Type B pancreatic cell (in vitro differentiated cells): Measurements from ENCODE around the gene EIF4G3. TPM values are rescaled to one million over a fixed set of nuclear protein-coding genes. Genes with fewer than 3 reads are reported as not detected.
"Not testable (repeated sequence)": the region's sequence is repeated elsewhere in the genome, so short reads cannot be mapped to it uniquely, and the experiment has no call there.

Experiments
- DNase-seq: peaks from one replicate; pipeline ENCODE4 v3.0.0; 2021; ENCODE audit warnings: mixed read lengths; ENCODE audit not compliant: unreplicated experiment; ENCODE audit errors: extremely low spot score
- H3K27ac Mint-ChIP-seq: 2 replicates; pipeline ENCODE4 v1.8.0; 2021; ENCODE audit warnings: mild to moderate bottlenecking, mixed read lengths
- H3K27me3 Mint-ChIP-seq: 2 replicates; pipeline ENCODE4 v1.8.0; 2021; ENCODE audit warnings: mixed read lengths
- H3K36me3 Mint-ChIP-seq: 2 replicates; pipeline ENCODE4 v1.8.0; 2021; ENCODE audit warnings: mixed read lengths
- H3K4me1 Mint-ChIP-seq: one replicate; pipeline ENCODE4 v1.8.0; 2021; ENCODE audit warnings: mixed read lengths; ENCODE audit not compliant: unreplicated experiment
- H3K4me3 Mint-ChIP-seq: 2 replicates; pipeline ENCODE4 v1.8.0; 2021; ENCODE audit warnings: mild to moderate bottlenecking, mixed read lengths
- H3K9me3 Mint-ChIP-seq: 2 replicates; pipeline ENCODE4 v1.8.0; 2021; ENCODE audit warnings: mixed read lengths
- total RNA-seq: library from RNA; stranded (reverse); gene quantifications from 2 replicates; pipeline ENCODE4 v1.2.1, GENCODE V29; 2021; ENCODE audit warnings: low replicate concordance
- TF ChIP-seq, protein P1 (sequence below): fragments of 200-600 bp; sonication (generic); conservative IDR thresholded peaks from 2 replicates; pipeline ENCODE4 v1.5.0; 2021; ENCODE audit warnings: antibody characterized with exemption, mild to moderate bottlenecking

EIF4G3 gene
- total RNA-seq, 1 donor from 2014 or later: 71.5 TPM

DNA sequence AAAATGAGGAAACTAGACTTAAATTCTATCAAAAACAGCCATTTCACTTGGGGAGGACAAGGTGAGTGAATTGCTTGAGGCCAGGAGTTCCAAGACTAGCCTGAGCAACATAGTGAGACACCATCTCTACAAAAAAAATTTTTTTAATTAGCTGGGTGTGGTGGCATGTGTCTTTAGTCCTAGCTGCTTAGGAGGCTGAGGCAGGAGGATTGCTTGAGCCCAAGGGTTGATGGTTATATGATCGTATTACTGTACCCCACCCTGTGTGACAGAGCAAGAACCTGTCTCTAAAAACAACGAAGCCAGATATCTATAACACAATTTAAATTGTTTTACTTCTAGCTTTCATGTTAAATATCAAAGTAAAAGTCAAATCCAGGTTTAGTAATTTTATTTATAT is 263.5 kb downstream of the EIF4G3 start:
- TF ChIP-seq, protein P1, sequence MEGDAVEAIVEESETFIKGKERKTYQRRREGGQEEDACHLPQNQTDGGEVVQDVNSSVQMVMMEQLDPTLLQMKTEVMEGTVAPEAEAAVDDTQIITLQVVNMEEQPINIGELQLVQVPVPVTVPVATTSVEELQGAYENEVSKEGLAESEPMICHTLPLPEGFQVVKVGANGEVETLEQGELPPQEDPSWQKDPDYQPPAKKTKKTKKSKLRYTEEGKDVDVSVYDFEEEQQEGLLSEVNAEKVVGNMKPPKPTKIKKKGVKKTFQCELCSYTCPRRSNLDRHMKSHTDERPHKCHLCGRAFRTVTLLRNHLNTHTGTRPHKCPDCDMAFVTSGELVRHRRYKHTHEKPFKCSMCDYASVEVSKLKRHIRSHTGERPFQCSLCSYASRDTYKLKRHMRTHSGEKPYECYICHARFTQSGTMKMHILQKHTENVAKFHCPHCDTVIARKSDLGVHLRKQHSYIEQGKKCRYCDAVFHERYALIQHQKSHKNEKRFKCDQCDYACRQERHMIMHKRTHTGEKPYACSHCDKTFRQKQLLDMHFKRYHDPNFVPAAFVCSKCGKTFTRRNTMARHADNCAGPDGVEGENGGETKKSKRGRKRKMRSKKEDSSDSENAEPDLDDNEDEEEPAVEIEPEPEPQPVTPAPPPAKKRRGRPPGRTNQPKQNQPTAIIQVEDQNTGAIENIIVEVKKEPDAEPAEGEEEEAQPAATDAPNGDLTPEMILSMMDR: no peak
- Mint-ChIP-seq H3K4me1 (no peaks in the 10 kb centered on the region), H3K27me3 (no peaks in the 10 kb centered on the region), H3K4me3 (no peak overlapping the region), H3K9me3 (no peaks in the 10 kb centered on the region), H3K27ac (no peak overlapping the region), H3K36me3 (peaks cover 8% of the 10 kb centered on the region)
- DNase-seq: no peak

DNA sequence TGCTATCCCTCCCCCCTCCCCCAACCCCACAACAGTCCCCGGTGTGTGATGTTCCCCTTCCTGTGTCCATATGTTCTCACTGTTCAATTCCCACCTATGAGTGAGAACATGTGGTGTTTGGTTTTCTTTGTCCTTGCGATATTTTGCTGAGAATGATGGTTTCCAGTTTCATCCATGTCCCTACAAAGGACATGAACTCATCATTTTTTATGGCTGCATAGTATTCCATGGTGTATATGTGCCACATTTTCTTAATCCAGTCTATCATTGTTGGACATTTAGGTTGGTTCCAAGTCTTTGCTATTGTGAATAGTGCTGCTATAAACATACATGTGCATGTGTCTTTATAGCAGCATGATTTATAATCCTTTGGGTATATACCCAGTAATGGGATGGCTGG is 269.2 kb downstream of the EIF4G3 start:
- H3K4me3 Mint-ChIP-seq, DNase-seq, H3K4me1 Mint-ChIP-seq, H3K27ac Mint-ChIP-seq, H3K27me3 Mint-ChIP-seq, H3K9me3 Mint-ChIP-seq, H3K36me3 Mint-ChIP-seq: not testable (repeated sequence)

DNA sequence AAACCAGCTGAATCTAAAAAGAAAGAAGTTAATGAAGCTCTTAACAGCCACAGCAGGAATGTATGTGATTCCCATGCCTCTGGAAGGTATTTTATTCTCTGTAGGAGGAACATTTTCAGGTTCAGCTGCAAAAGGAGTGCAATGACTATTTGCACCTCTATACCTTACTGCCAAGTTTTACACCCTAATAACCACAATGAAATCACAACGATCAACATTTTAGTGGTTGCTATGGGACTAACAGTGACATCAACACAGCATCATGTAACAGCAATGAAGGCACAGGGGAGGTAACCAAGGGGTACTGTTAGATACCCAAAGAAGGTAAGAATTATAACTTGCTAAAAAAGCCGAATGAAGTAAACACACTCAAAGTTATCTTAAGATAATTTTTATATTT is 273.3 kb downstream of the EIF4G3 start:
- Mint-ChIP-seq H3K27ac (no peak overlapping the region), H3K4me3 (no peak overlapping the region), H3K9me3 (no peaks in the 10 kb centered on the region), H3K4me1 (no peaks in the 10 kb centered on the region), H3K36me3 (peaks cover 10% of the 10 kb centered on the region), H3K27me3 (no peaks in the 10 kb centered on the region)
- DNase-seq: no peak
- TF ChIP-seq, protein P1: no peak

DNA sequence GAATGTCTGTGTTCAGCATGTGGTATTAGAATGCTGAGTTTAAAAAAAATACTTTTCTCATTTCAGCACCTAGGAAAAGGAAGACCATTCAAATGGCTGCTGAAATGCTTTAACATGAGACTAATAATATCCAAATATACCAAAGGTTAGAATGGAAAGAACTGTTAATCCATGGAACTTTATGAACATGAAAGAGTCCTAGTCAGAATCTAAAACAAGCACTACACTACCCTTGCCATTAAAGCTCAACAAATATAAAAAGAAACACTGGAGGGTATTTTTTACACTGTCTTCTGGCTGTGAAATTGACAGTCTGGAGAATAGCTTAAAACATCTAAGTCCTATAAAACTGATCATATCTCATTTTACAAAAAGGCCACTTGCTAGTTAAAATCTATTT is 276.6 kb downstream of the EIF4G3 start:
- Mint-ChIP-seq H3K27ac (no peak overlapping the region), H3K9me3 (no peaks in the 10 kb centered on the region), H3K27me3 (no peaks in the 10 kb centered on the region), H3K4me3 (no peak overlapping the region), H3K4me1 (no peaks in the 10 kb centered on the region), H3K36me3 (peaks cover 8% of the 10 kb centered on the region)
- no peak for DNase-seq
- TF ChIP-seq, protein P1: no peak

DNA sequence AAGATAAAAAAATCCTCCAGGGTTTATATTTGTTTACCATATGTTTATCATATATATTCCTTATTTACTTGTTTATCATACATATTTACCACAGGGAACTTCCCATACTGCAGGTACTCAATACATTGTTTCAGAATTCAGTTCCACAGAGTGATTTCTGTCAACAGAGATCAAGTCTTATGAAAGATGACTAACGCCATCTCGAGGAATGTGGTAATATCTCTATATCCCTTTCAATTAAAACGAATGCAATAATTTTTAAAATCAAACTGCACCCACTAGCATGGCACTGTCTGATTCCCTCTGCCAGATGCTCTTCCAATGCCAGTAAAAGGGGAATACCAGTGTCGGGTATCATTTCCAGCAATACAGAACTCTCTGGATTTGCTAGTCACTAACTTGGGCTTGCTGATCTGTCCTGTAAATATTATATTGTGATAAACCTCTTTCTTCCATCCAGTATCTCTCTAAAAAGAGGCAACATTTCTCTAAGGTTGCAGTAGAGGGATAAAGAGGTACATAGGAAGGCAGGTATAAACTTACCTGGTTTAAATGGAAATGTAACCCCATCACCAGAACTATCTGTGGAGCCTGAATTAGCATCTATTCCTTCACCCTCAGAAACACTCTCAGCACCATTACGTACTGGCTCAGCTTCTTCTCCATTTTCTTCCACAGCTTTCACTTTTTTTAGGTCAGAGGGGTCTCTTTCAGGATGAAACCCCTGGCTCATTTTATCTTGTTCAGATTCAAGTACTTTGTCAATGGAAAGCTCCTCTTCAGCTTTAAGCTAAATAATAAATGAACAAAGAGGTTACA is 277.3 kb downstream of the EIF4G3 start:
- DNase-seq: no peak
- no peak overlapping the region for H3K27ac Mint-ChIP-seq
- H3K27me3 Mint-ChIP-seq: no peaks in the 10 kb centered on the region
- no peaks in the 10 kb centered on the region for H3K9me3 Mint-ChIP-seq
- no peak overlapping the region for H3K4me3 Mint-ChIP-seq
- H3K4me1 Mint-ChIP-seq: no peaks in the 10 kb centered on the region
- TF ChIP-seq, protein P1: no peak
- H3K36me3 Mint-ChIP-seq: peaks cover 14% of the 10 kb centered on the region

DNA sequence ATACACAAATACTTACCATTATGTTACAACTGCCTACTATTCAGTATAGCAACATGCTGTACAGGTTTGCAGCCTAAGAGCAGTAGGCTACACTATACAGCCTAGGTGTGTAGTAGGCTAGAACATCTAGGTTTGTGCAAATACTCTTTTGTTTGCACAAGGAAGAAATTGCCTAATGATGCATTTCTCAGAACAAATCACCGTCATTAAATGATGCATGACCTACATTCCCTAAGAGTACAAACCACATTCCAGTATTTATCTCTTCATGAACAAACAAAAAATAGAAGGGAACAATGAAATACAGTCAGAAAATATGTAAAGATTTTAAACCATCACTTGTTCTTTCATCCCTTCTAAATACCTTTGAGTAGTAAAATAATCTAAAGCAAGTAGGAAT is 279.9 kb downstream of the EIF4G3 start:
- H3K27me3 Mint-ChIP-seq: no peaks in the 10 kb centered on the region
- H3K36me3 Mint-ChIP-seq: peaks cover 21% of the 10 kb centered on the region
- peak overlapping the region; percentile 79 for H3K27ac Mint-ChIP-seq
- DNase-seq: no peak
- TF ChIP-seq, protein P1: no peak
- no peaks in the 10 kb centered on the region for H3K9me3 Mint-ChIP-seq
- H3K4me1 Mint-ChIP-seq: no peaks in the 10 kb centered on the region
- no peak overlapping the region for H3K4me3 Mint-ChIP-seq
